ENCODE results near the gene CBX6.

Gene CBX6

GRCh38 chr22:38819387-38819940, 52.6 kb downstream of the CBX6 start:
- DNase-seq (ENCODE audit: low spot score): no peak

DNA sequence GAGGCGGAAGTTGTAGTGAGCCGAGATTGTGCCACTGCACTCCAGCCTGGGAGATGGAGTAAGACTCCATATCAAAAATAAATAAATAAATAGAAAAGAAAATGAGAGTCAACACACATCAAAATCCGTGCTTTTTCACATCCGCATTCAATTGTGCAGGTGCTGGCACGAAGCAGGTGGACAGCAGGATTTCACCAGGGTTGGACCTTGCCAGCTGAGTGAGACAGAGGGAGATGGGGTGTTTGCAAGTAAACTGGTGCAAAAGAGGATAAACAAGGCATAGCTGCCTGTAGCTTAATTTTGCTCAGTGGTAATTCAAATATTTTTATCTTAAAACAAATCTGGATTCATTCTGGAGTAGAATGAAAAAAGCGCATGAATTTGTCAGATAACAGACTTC, 54.8 kb downstream of the CBX6 start:
- DNase-seq (ENCODE audit: low spot score): no peak

- no peak for DNase-seq (ENCODE audit: low spot score)
Observed at GRCh38 chr22:38815842-38816241, 56.2 kb downstream of the CBX6 start.

Data from putamen (tissue), 1 donor.